HG02571 (cell line): Measurements from ENCODE around the gene LCOR.
"Not testable (repeated sequence)": the region's sequence is repeated elsewhere in the genome, so short reads cannot be mapped to it uniquely, and the experiment has no call there.

ENCODE experiments used
- ATAC-seq: cut with Tn5 transposase; IDR thresholded peaks from one replicate; pipeline ENCODE4 v1.9.1; 2021; ENCODE audit warnings: mild to moderate bottlenecking, moderate library complexity; ENCODE audit not compliant: unreplicated experiment

Gene LCOR

GRCh38 chr10:97028126-97028831 is 196.2 kb downstream of the LCOR start:
- ATAC-seq: no peak

GRCh38 chr10:97028832-97029178 is 196.7 kb downstream of the LCOR start:
- ATAC-seq: no peak

- no peak for ATAC-seq
These were observed 197.2 kb downstream of the LCOR start for GRCh38 chr10:97029271-97029670.

- ATAC-seq: no peak
These were observed 198.8 kb downstream of the LCOR start for GRCh38 chr10:97030894-97031293.

GRCh38 chr10:97031459-97031858 is 199.4 kb downstream of the LCOR start:
- no peak for ATAC-seq

- ATAC-seq: no peak
These were observed 200.5 kb downstream of the LCOR start for GRCh38 chr10:97032624-97033023.

GRCh38 chr10:97033841-97034240 is 201.7 kb downstream of the LCOR start:
- ATAC-seq: not testable (repeated sequence)

- ATAC-seq: no peak
These were observed 202.2 kb downstream of the LCOR start for GRCh38 chr10:97034301-97034700.

GRCh38 chr10:97034958-97035769 is 203.1 kb downstream of the LCOR start:
- ATAC-seq: no peak

GRCh38 chr10:97037365-97038361 is 205.6 kb downstream of the LCOR start:
- ATAC-seq: peak; percentile 78

- no peak for ATAC-seq
These were observed 206.6 kb downstream of the LCOR start for GRCh38 chr10:97038688-97039087.

- ATAC-seq: no peak
These were observed 207.6 kb downstream of the LCOR start for GRCh38 chr10:97039538-97040247.

GRCh38 chr10:97040248-97040584 is 208.1 kb downstream of the LCOR start:
- ATAC-seq: no peak

GRCh38 chr10:97040706-97041105 is 208.6 kb downstream of the LCOR start:
- no peak for ATAC-seq

GRCh38 chr10:97042081-97042480 is 210.0 kb downstream of the LCOR start:
- no peak for ATAC-seq

- no peak for ATAC-seq
These were observed 210.8 kb downstream of the LCOR start for GRCh38 chr10:97042716-97043562.

GRCh38 chr10:97043563-97043855 is 211.4 kb downstream of the LCOR start:
- no peak for ATAC-seq
